ENCODE measurements around the gene TEX261. TPM values are rescaled to one million over a fixed set of nuclear protein-coding genes. Genes with fewer than 3 reads are reported as not detected.

The TEX261 gene
- total RNA-seq, 1 donor from 2014 or later: 44.7 TPM

DNA sequence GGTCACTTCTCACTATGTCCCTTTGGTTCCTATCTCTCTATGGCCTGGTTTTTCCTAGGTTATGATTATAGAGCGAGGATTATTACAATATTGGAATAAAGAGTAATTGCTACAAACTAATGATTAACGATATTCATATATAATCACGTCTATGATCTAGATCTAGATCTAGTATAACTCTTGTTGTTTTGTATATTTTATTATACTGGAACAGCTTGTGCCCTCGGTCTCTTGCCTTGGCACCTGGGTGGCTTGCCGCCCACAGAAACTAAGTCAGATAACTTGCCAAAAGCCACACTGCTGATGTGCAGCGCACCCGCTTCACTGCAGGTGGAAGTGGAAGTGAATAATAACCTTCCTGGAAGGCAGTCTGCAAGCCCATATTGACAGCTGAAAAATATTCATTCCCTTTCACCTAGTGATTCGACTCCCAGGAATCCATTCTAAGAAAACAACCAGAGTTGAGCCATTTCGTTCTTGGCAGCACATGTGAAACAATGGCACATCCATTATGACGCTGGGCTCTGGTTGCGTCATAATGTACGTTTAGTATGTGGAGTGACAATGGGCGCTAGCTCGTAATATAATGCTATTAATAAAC lies 17.0 kb downstream of the TEX261 start:
- peak overlapping the region; percentile 73 for H3K27ac ChIP-seq (ENCODE audit: low read depth, low read length)
- no peaks in the 10 kb centered on the region for H3K9me3 ChIP-seq (ENCODE audit: insufficient read depth, low read depth, low read length)
- no peaks in the 10 kb centered on the region for H3K79me2 ChIP-seq (ENCODE audit: insufficient read depth, low read length)
- H4K20me1 ChIP-seq (ENCODE audit: insufficient read depth, low read length): no peaks in the 10 kb centered on the region
- no peaks in the 10 kb centered on the region for H3K9me3 Mint-ChIP-seq (ENCODE audit: unreplicated experiment)
- peak overlapping the region; percentile 95 for H2AFZ ChIP-seq (ENCODE audit: low read depth, low read length)
- H3K4me1 Mint-ChIP-seq (ENCODE audit: low read depth, unreplicated experiment): peaks cover 8% of the 10 kb centered on the region
- peak overlapping the region; percentile 72 for H3K4me3 ChIP-seq (ENCODE audit: insufficient read depth, low read depth, low read length)
- no peak for TF ChIP-seq EZH2 (IDR thresholded peaks at IDR 0.05; ENCODE audit: insufficient read depth, low read length)
- TF ChIP-seq, protein P1, sequence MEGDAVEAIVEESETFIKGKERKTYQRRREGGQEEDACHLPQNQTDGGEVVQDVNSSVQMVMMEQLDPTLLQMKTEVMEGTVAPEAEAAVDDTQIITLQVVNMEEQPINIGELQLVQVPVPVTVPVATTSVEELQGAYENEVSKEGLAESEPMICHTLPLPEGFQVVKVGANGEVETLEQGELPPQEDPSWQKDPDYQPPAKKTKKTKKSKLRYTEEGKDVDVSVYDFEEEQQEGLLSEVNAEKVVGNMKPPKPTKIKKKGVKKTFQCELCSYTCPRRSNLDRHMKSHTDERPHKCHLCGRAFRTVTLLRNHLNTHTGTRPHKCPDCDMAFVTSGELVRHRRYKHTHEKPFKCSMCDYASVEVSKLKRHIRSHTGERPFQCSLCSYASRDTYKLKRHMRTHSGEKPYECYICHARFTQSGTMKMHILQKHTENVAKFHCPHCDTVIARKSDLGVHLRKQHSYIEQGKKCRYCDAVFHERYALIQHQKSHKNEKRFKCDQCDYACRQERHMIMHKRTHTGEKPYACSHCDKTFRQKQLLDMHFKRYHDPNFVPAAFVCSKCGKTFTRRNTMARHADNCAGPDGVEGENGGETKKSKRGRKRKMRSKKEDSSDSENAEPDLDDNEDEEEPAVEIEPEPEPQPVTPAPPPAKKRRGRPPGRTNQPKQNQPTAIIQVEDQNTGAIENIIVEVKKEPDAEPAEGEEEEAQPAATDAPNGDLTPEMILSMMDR (IDR thresholded peaks at IDR 0.05; ENCODE audit: insufficient read depth, low read depth, low read length): peak; percentile 1
- H3K9ac ChIP-seq (ENCODE audit: low read length): peak overlapping the region; percentile 82
- H3K4me3 Mint-ChIP-seq (ENCODE audit: unreplicated experiment): peak overlapping the region; percentile 80
- peaks cover 3% of the 10 kb centered on the region for H3K36me3 Mint-ChIP-seq (ENCODE audit: low read depth, unreplicated experiment)
- H3K4me2 ChIP-seq (ENCODE audit: low read length): peak overlapping the region; percentile 90
- peak; percentile 67 for FAIRE-seq
- H3K36me3 ChIP-seq (ENCODE audit: insufficient read depth, low read length): no peaks in the 10 kb centered on the region
- peak; percentile 81 for DNase-seq (ENCODE audit: low read depth)
- H3K27ac Mint-ChIP-seq (ENCODE audit: unreplicated experiment): peak overlapping the region; percentile 77
- peaks cover 17% of the 10 kb centered on the region for H3K4me1 ChIP-seq (ENCODE audit: insufficient read depth, low read length)
- H3K27me3 Mint-ChIP-seq (ENCODE audit: low read depth, unreplicated experiment): peaks cover 28% of the 10 kb centered on the region
- no peaks in the 10 kb centered on the region for H3K27me3 ChIP-seq (ENCODE audit: insufficient read depth, low read length)

DNA sequence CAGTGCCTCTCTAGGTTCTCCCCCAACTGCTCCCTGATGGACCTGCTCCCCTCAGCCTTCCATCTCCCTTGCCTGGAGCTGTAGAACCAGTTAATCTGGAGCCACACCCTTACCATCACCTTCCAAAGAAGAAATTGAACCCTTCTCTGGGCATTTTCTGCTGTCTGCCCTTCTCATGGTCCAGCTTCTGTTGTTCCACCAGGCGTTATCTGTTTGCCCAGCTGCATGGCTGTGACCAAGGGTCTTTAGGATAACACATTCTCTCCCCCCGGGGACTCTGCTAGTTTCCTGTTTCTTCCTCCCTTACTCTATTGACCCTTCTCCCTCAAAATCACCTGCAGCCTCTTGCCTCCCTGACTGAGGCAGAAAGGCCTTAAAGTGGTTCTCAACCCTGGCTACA lies 19.4 kb downstream of the TEX261 start:
- Histone ChIP-seq H2AFZ (ENCODE audit: low read depth, low read length) (no peak overlapping the region), H4K20me1 (ENCODE audit: insufficient read depth, low read length) (no peaks in the 10 kb centered on the region), H3K9ac (ENCODE audit: low read length) (no peak overlapping the region), H3K27me3 (ENCODE audit: insufficient read depth, low read length) (no peaks in the 10 kb centered on the region), H3K4me3 (ENCODE audit: insufficient read depth, low read depth, low read length) (no peak overlapping the region), H3K4me1 (ENCODE audit: insufficient read depth, low read length) (peaks cover 17% of the 10 kb centered on the region), H3K36me3 (ENCODE audit: insufficient read depth, low read length) (no peaks in the 10 kb centered on the region), H3K4me2 (ENCODE audit: low read length) (no peak overlapping the region), H3K9me3 (ENCODE audit: insufficient read depth, low read depth, low read length) (no peaks in the 10 kb centered on the region), H3K27ac (ENCODE audit: low read depth, low read length) (no peak overlapping the region), H3K79me2 (ENCODE audit: insufficient read depth, low read length) (no peaks in the 10 kb centered on the region)
- Mint-ChIP-seq H3K4me1 (ENCODE audit: low read depth, unreplicated experiment) (peaks cover 8% of the 10 kb centered on the region), H3K9me3 (ENCODE audit: unreplicated experiment) (no peaks in the 10 kb centered on the region), H3K27ac (ENCODE audit: unreplicated experiment) (no peak overlapping the region), H3K27me3 (ENCODE audit: low read depth, unreplicated experiment) (peaks cover 37% of the 10 kb centered on the region), H3K4me3 (ENCODE audit: unreplicated experiment) (peak overlapping the region; percentile 29), H3K36me3 (ENCODE audit: low read depth, unreplicated experiment) (no peaks in the 10 kb centered on the region)
- DNase-seq (ENCODE audit: low read depth) (no peak), FAIRE-seq (no peak)
- TF ChIP-seq EZH2 (IDR thresholded peaks at IDR 0.05; ENCODE audit: insufficient read depth, low read length): no peak

DNA sequence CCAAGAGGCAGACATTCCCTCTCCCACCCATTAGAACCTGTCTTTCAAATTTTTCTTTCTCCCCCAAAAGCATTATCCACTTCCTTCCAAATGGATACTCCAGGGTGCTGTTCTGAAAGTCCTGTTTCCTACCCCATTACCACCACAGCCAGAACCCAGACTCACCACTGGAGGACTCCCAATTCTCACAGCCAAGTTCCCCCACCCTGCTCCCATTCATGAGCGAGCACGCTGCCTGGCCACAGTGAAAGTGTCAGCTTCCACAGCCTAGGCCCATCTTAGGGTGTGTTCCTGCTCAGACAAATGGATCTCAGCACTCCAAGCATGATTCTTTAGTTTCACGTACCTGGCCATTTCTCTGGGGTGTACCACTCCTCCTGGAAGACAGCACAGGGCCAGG lies 20.1 kb downstream of the TEX261 start:
- no peak overlapping the region for H3K4me3 Mint-ChIP-seq (ENCODE audit: unreplicated experiment)
- no peak for FAIRE-seq
- H3K4me1 Mint-ChIP-seq (ENCODE audit: low read depth, unreplicated experiment): peaks cover 8% of the 10 kb centered on the region
- no peaks in the 10 kb centered on the region for H3K27me3 ChIP-seq (ENCODE audit: insufficient read depth, low read length)
- no peak overlapping the region for H3K27ac Mint-ChIP-seq (ENCODE audit: unreplicated experiment)
- no peak overlapping the region for H3K4me3 ChIP-seq (ENCODE audit: insufficient read depth, low read depth, low read length)
- no peak for DNase-seq (ENCODE audit: low read depth)
- H3K36me3 ChIP-seq (ENCODE audit: insufficient read depth, low read length): no peaks in the 10 kb centered on the region
- no peak overlapping the region for H2AFZ ChIP-seq (ENCODE audit: low read depth, low read length)
- no peak overlapping the region for H3K9ac ChIP-seq (ENCODE audit: low read length)
- no peaks in the 10 kb centered on the region for H3K79me2 ChIP-seq (ENCODE audit: insufficient read depth, low read length)
- no peaks in the 10 kb centered on the region for H3K36me3 Mint-ChIP-seq (ENCODE audit: low read depth, unreplicated experiment)
- TF ChIP-seq, protein P1 (IDR thresholded peaks at IDR 0.05; ENCODE audit: insufficient read depth, low read depth, low read length): no peak
- no peak for TF ChIP-seq EZH2 (IDR thresholded peaks at IDR 0.05; ENCODE audit: insufficient read depth, low read length)
- no peaks in the 10 kb centered on the region for H4K20me1 ChIP-seq (ENCODE audit: insufficient read depth, low read length)
- H3K4me2 ChIP-seq (ENCODE audit: low read length): no peak overlapping the region
- H3K27ac ChIP-seq (ENCODE audit: low read depth, low read length): no peak overlapping the region
- H3K9me3 Mint-ChIP-seq (ENCODE audit: unreplicated experiment): no peaks in the 10 kb centered on the region
- no peaks in the 10 kb centered on the region for H3K9me3 ChIP-seq (ENCODE audit: insufficient read depth, low read depth, low read length)
- peaks cover 43% of the 10 kb centered on the region for H3K27me3 Mint-ChIP-seq (ENCODE audit: low read depth, unreplicated experiment)
- H3K4me1 ChIP-seq (ENCODE audit: insufficient read depth, low read length): peaks cover 17% of the 10 kb centered on the region
